Transverse colon (tissue), 3 donors: Measurements from ENCODE around the gene RTP5.

Experiments used
- POLR2A ChIP-seq: fragments of 450-650 bp; IDR thresholded peaks from one replicate; pipeline ENCODE4 v1.6.1; 2016; ENCODE audit warnings: antibody characterized with exemption, mild to moderate bottlenecking, moderate library complexity
- TF ChIP-seq, protein P1 (sequence below), 5 experiments: fragments of 200-600 bp in 3 of 5; fragments of 450-650 bp in 2 of 5; sonication (generic) in 3 of 5; IDR thresholded peaks; 1 replicate in 2 of 5; 2 replicates in 3 of 5; pipeline ENCODE4 v1.5.1; 2016 to 2017; ENCODE audit warnings: antibody characterized with exemption in 5 of 5, inconsistent platforms in 3 of 5, mild to moderate bottlenecking in 2 of 5, moderate library complexity in 1 of 5

GRCh38 chr2:241857572-241858121, 11.9 kb upstream of the RTP5 start:
- TF ChIP-seq, protein P1, sequence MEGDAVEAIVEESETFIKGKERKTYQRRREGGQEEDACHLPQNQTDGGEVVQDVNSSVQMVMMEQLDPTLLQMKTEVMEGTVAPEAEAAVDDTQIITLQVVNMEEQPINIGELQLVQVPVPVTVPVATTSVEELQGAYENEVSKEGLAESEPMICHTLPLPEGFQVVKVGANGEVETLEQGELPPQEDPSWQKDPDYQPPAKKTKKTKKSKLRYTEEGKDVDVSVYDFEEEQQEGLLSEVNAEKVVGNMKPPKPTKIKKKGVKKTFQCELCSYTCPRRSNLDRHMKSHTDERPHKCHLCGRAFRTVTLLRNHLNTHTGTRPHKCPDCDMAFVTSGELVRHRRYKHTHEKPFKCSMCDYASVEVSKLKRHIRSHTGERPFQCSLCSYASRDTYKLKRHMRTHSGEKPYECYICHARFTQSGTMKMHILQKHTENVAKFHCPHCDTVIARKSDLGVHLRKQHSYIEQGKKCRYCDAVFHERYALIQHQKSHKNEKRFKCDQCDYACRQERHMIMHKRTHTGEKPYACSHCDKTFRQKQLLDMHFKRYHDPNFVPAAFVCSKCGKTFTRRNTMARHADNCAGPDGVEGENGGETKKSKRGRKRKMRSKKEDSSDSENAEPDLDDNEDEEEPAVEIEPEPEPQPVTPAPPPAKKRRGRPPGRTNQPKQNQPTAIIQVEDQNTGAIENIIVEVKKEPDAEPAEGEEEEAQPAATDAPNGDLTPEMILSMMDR (IDR thresholded peaks at IDR 0.05), result no peak
- no peak for TF ChIP-seq POLR2A
